HG02938 (cell line): ENCODE measurements around the gene DHRS7B.

Experiments used
- ATAC-seq: cut with Tn5 transposase; IDR thresholded peaks from one replicate; pipeline ENCODE4 v1.9.1; 2021; ENCODE audit warnings: mild to moderate bottlenecking, moderate library complexity; ENCODE audit not compliant: unreplicated experiment

The DHRS7B gene

DNA sequence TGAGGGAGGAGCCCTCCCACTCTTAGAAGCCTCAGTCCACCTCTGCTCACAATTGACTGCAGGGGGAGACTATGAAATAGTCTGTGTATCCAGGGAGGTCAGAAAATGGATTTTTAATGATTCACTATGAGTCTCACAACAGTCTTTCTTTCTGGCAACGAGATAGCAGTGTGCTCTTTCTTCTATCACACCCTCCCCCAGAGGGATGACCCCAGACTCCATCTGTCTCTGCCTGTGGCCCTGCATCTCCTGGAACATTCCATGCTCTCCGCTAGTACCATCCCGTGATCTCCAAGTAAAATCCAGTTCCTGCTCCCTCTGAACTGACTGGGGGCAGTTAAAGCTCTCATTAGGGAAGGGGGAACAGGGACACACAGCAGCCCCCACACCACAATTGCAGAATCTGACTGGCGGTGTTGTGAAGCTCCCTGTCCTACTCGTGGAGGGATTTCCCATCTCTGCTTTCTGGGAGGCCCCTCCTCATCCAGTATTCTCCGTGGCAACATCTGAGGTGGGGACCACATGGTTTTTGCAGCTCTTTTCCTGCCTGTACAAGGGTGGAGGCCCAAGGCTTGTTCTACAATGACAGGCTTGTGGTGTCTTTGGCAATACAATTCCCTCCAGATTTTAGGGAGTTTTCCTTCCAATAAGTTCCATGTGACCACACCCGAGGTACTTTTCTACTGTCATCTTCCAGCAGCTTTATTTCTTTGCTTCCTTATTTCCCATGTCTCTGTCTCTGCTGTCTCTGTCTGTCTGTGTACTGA, 107.0 kb downstream of the DHRS7B start:
- no peak for ATAC-seq

DNA sequence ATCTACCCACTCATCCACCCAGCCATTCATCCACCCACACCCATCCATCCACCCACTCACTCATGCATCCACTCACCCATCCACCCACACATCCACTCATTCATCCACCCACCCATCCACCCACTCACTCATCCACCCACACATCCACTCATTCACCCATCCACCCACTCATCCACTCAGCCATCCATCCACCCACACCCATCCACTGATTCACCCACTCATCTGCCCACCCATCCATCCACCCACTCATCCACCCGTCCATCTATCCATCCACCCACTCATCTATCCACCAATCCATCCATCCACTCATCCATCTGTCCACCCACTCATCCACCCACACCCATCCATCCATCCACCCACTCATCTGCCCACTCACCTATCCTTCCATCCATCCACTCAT, 109.2 kb downstream of the DHRS7B start:
- no peak for ATAC-seq

GRCh38 chr17:21239680-21240368, 113.1 kb downstream of the DHRS7B start:
- no peak for ATAC-seq

DNA sequence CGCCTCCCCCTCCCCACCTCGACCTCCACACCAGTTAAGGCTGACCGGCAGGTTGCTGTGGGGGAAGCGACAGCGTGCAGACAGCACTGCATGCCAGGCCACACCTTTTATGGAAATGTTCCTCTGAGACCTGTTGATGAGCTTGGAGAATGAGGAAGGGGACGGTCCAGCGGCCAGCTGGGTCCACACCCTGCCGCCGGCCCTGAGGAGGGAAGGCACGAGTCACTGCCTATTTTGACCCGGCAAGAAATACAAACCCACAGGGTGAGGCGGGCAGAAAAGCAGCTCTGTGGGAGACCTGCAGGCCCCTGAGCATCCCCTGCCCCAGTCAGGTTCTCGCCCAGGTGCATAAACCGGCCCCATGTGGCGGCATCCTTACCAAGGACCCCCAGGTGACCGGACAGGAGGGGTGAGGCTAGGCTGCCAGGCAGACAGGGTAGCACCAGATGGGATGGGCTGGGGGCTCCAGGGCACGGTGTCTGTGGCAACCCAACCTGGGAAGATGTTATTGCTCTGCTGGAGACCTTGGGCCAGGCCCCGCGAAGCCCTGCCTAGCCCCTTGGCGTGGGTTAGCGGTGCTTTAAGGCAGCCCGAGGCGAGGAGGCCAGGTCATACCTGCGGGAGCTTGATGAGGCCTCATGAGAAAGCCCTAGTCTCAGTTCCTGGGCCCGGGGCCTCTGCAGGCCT, 113.7 kb downstream of the DHRS7B start:
- no peak for ATAC-seq
